HEK293 (cell line): ENCODE data around the gene MRPL51.
A peak's percentile ranks its signal among the peaks of the same experiment; 100 is the strongest.

Experiments
- BCL11B ChIP-seq: fragments of 450-650 bp; formaldehyde crosslinking; IDR thresholded peaks from 2 replicates; pipeline ENCODE4 v1.5.1; 2016; ENCODE audit warnings: low read depth, missing biosample characterization, missing genetic modification characterization
- FEZF1 ChIP-seq: fragments of 450-650 bp; formaldehyde crosslinking; IDR thresholded peaks from 2 replicates; pipeline ENCODE4 v1.5.1; 2016; ENCODE audit warnings: missing biosample characterization, missing genetic modification characterization
- GLIS1 ChIP-seq: fragments of 450-650 bp; formaldehyde crosslinking; IDR thresholded peaks from 2 replicates; pipeline ENCODE4 v1.5.1; 2016; ENCODE audit warnings: missing biosample characterization, missing genetic modification characterization
- GLIS2 ChIP-seq: fragments of 450-650 bp; formaldehyde crosslinking; IDR thresholded peaks from 2 replicates; pipeline ENCODE4 v1.5.1; 2016; ENCODE audit warnings: missing biosample characterization, missing genetic modification characterization
- IKZF3 ChIP-seq: fragments of 450-650 bp; IDR thresholded peaks from 2 replicates; pipeline ENCODE4 v1.5.0; 2018; ENCODE audit warnings: missing biosample characterization, mild to moderate bottlenecking, missing genetic modification characterization, moderate library complexity
- KLF17 ChIP-seq: fragments of 450-650 bp; formaldehyde crosslinking; IDR thresholded peaks from 2 replicates; pipeline ENCODE4 v1.5.1; 2016; ENCODE audit warnings: missing biosample characterization, missing genetic modification characterization
- KLF8 ChIP-seq: fragments of 450-650 bp; formaldehyde crosslinking; IDR thresholded peaks from 2 replicates; pipeline ENCODE4 v1.5.1; 2016; ENCODE audit warnings: missing biosample characterization, missing genetic modification characterization
- MZF1 ChIP-seq: fragments of 450-650 bp; formaldehyde crosslinking; IDR thresholded peaks from 2 replicates; pipeline ENCODE4 v1.5.1; 2017; ENCODE audit warnings: missing biosample characterization, missing genetic modification characterization, borderline replicate concordance
- OSR2 ChIP-seq: fragments of 450-650 bp; formaldehyde crosslinking; IDR thresholded peaks from 2 replicates; pipeline ENCODE4 v1.5.1; 2016; ENCODE audit warnings: missing biosample characterization, missing genetic modification characterization
- SALL2 ChIP-seq: fragments of 450-650 bp; formaldehyde crosslinking; IDR thresholded peaks from 2 replicates; pipeline ENCODE4 v1.5.0; 2017; ENCODE audit warnings: missing biosample characterization, mild to moderate bottlenecking, missing genetic modification characterization, borderline replicate concordance
- SP2 ChIP-seq: fragments of 450-650 bp; formaldehyde crosslinking; IDR thresholded peaks from 2 replicates; pipeline ENCODE4 v1.5.1; 2016; ENCODE audit warnings: missing biosample characterization, missing genetic modification characterization
- SP7 ChIP-seq: fragments of 450-650 bp; formaldehyde crosslinking; IDR thresholded peaks from 2 replicates; pipeline ENCODE4 v1.5.1; 2016; ENCODE audit warnings: missing biosample characterization, missing genetic modification characterization
- TRIM28 ChIP-seq: IDR thresholded peaks from 2 replicates; pipeline ENCODE4 v1.6.1; 2011; ENCODE audit warnings: low read length, control low read depth, borderline replicate concordance
- TSHZ1 ChIP-seq: fragments of 450-650 bp; formaldehyde crosslinking; IDR thresholded peaks from 2 replicates; pipeline ENCODE4 v1.5.1; 2016; ENCODE audit warnings: missing biosample characterization, missing genetic modification characterization, borderline replicate concordance
- ZBTB17 ChIP-seq: fragments of 450-650 bp; formaldehyde crosslinking; IDR thresholded peaks from 2 replicates; pipeline ENCODE4 v1.5.1; 2016; ENCODE audit warnings: missing biosample characterization, missing genetic modification characterization
- ZBTB20 ChIP-seq: fragments of 450-650 bp; formaldehyde crosslinking; IDR thresholded peaks from 2 replicates; pipeline ENCODE4 v1.5.1; 2016; ENCODE audit warnings: missing biosample characterization, missing genetic modification characterization
- ZBTB21 ChIP-seq: fragments of 450-650 bp; formaldehyde crosslinking; IDR thresholded peaks from 2 replicates; pipeline ENCODE4 v1.5.1; 2017; ENCODE audit warnings: missing biosample characterization, missing genetic modification characterization
- ZBTB8A ChIP-seq: fragments of 450-650 bp; formaldehyde crosslinking; IDR thresholded peaks from 2 replicates; pipeline ENCODE4 v1.5.1; 2016; ENCODE audit warnings: missing biosample characterization, missing genetic modification characterization
- ZEB2 ChIP-seq: fragments of 450-650 bp; formaldehyde crosslinking; IDR thresholded peaks from 2 replicates; pipeline ENCODE4 v1.5.1; 2016; ENCODE audit warnings: missing biosample characterization, missing genetic modification characterization
- ZIC2 ChIP-seq: fragments of 450-650 bp; formaldehyde crosslinking; IDR thresholded peaks from 2 replicates; pipeline ENCODE4 v1.5.1; 2016; ENCODE audit warnings: missing biosample characterization, missing genetic modification characterization
- ZNF214 ChIP-seq: fragments of 450-650 bp; formaldehyde crosslinking; IDR thresholded peaks from 2 replicates; pipeline ENCODE4 v1.5.1; 2017; ENCODE audit warnings: missing biosample characterization, mild to moderate bottlenecking, missing genetic modification characterization, borderline replicate concordance
- ZNF24 ChIP-seq: fragments of 450-650 bp; formaldehyde crosslinking; IDR thresholded peaks from 2 replicates; pipeline ENCODE4 v1.5.1; 2016; ENCODE audit warnings: missing biosample characterization, missing genetic modification characterization
- ZNF292 ChIP-seq: fragments of 450-650 bp; formaldehyde crosslinking; IDR thresholded peaks from 2 replicates; pipeline ENCODE4 v1.5.1; 2016; ENCODE audit warnings: low read depth, missing biosample characterization, missing genetic modification characterization, borderline replicate concordance
- ZNF324 ChIP-seq: fragments of 450-650 bp; formaldehyde crosslinking; IDR thresholded peaks from 2 replicates; pipeline ENCODE4 v1.5.1; 2016; ENCODE audit warnings: missing biosample characterization, missing genetic modification characterization
- ZNF335 ChIP-seq: fragments of 450-650 bp; formaldehyde crosslinking; conservative IDR thresholded peaks from 2 replicates; pipeline ENCODE4 v1.5.1; 2016; ENCODE audit warnings: missing biosample characterization, missing genetic modification characterization
- ZNF398 ChIP-seq: fragments of 450-650 bp; formaldehyde crosslinking; IDR thresholded peaks from 2 replicates; pipeline ENCODE4 v1.5.1; 2017; ENCODE audit warnings: missing biosample characterization, missing genetic modification characterization
- ZNF549 ChIP-seq: fragments of 450-650 bp; IDR thresholded peaks from 2 replicates; pipeline ENCODE4 v1.5.1; 2018; ENCODE audit warnings: missing biosample characterization, missing genetic modification characterization, mild to moderate bottlenecking, inconsistent platforms, moderate library complexity
- ZNF600 ChIP-seq: fragments of 450-650 bp; formaldehyde crosslinking; IDR thresholded peaks from 2 replicates; pipeline ENCODE4 v1.5.1; 2016; ENCODE audit warnings: missing biosample characterization, missing genetic modification characterization
- ZNF660 ChIP-seq: fragments of 450-650 bp; IDR thresholded peaks from 2 replicates; pipeline ENCODE4 v1.5.1; 2018; ENCODE audit warnings: missing biosample characterization, mild to moderate bottlenecking, missing genetic modification characterization
- ZNF707 ChIP-seq: fragments of 450-650 bp; formaldehyde crosslinking; IDR thresholded peaks from 2 replicates; pipeline ENCODE4 v1.5.1; 2016; ENCODE audit warnings: missing biosample characterization, missing genetic modification characterization
- ZNF76 ChIP-seq: fragments of 450-650 bp; formaldehyde crosslinking; IDR thresholded peaks from 2 replicates; pipeline ENCODE4; 2016; ENCODE audit warnings: low read depth, missing biosample characterization, missing genetic modification characterization, borderline replicate concordance
- ZSCAN5A ChIP-seq: fragments of 450-650 bp; formaldehyde crosslinking; IDR thresholded peaks from 2 replicates; pipeline ENCODE4 v1.5.1; 2016; ENCODE audit warnings: missing biosample characterization, missing genetic modification characterization
- ZXDB ChIP-seq: fragments of 450-650 bp; formaldehyde crosslinking; IDR thresholded peaks from 2 replicates; pipeline ENCODE4 v1.5.1; 2016; ENCODE audit warnings: missing biosample characterization, missing genetic modification characterization

MRPL51 gene

GRCh38 chr12:6532051-6532926, 39.2 kb upstream of the MRPL51 start (continued):
- TF ChIP-seq TSHZ1 (tag by site-specific recombination): peak; percentile 7; the same call in 1 of the 2 replicates
- peak; percentile 97 for TF ChIP-seq ZBTB20 (tag by site-specific recombination)
- TF ChIP-seq SP2 (tag by site-specific recombination): peak; percentile 19; the same call in 1 of the 2 replicates
- TF ChIP-seq ZNF707 (tag by site-specific recombination): no peak
- peak; percentile 82 for TF ChIP-seq ZBTB17
- TF ChIP-seq FEZF1 (tag by site-specific recombination): peak; percentile 72
- TF ChIP-seq ZNF292: no peak
- peak; percentile 73 for TF ChIP-seq ZIC2
- TF ChIP-seq TRIM28: 0 out of 2 replicates have a peak, but pooled peaks have one; percentile 10
- TF ChIP-seq OSR2 (tag by site-specific recombination): peak; percentile 23; the same call in 1 of the 2 replicates
- TF ChIP-seq ZNF398 (tag by site-specific recombination): peak; percentile 57
- peak; percentile 81 for TF ChIP-seq ZEB2
- TF ChIP-seq ZBTB8A: peak; percentile 79
- TF ChIP-seq ZBTB21: peak; percentile 46
- TF ChIP-seq MZF1 (tag by site-specific recombination): peak; percentile 67; the same call in 1 of the 2 replicates
- TF ChIP-seq KLF8 (tag by site-specific recombination): peak; percentile 80
- TF ChIP-seq ZNF76: peak; percentile 60; the same call in 1 of the 2 replicates
- TF ChIP-seq ZNF24 (tag by site-specific recombination): peak; percentile 60; the same call in 1 of the 2 replicates
- TF ChIP-seq GLIS2: peak; percentile 95
- no peak for TF ChIP-seq ZSCAN5A
- TF ChIP-seq ZNF549: no peak
- 0 out of 2 replicates have a peak, but pooled peaks have one; percentile 1 for TF ChIP-seq ZNF660 (tag by site-specific recombination)
- no peak for TF ChIP-seq ZNF324 (tag by site-specific recombination)
- peak; percentile 88 for TF ChIP-seq ZNF335 (tag by site-specific recombination)
- peak; percentile 96 for TF ChIP-seq GLIS1 (tag by site-specific recombination)
- TF ChIP-seq ZNF214: no peak
- peak; percentile 95 for TF ChIP-seq ZNF600 (tag by site-specific recombination)
- TF ChIP-seq SALL2 (tag by site-specific recombination): no peak
- TF ChIP-seq BCL11B (tag by site-specific recombination): 0 out of 2 replicates have a peak, but pooled peaks have one; percentile 46
- TF ChIP-seq IKZF3 (tag by site-specific recombination): peak; percentile 77
- TF ChIP-seq KLF17 (tag by site-specific recombination): peak; percentile 66; the same call in 1 of the 2 replicates
- TF ChIP-seq SP7: peak; percentile 77
- TF ChIP-seq ZXDB (tag by site-specific recombination): peak; percentile 36
